Mesendoderm (in vitro differentiated cells): ENCODE measurements around the gene SMIM31.
A peak's percentile ranks its signal among the peaks of the same experiment; 100 is the strongest.

Experiments
- DNase-seq: peaks from one replicate; pipeline ENCODE4 v3.0.0; 2013
- H2AK5ac ChIP-seq: 2 replicates; pipeline ENCODE4 v1.6.1; 2013; ENCODE audit warnings: low read length, inconsistent platforms
- H2BK120ac ChIP-seq: 2 replicates; pipeline ENCODE4 v1.6.1; 2013; ENCODE audit warnings: low read depth, mild to moderate bottlenecking, low read length, moderate library complexity, mixed read lengths
- H2BK15ac ChIP-seq: replicated peaks from 2 replicates; pipeline ENCODE4 v1.6.1; 2013; ENCODE audit warnings: low read depth, mild to moderate bottlenecking, moderate library complexity
- H2BK5ac ChIP-seq: 2 replicates; pipeline ENCODE4 v1.6.1; 2013; ENCODE audit warnings: low read length, inconsistent platforms
- H3K18ac ChIP-seq: 2 replicates; pipeline ENCODE4 v1.6.1; 2013; ENCODE audit warnings: mild to moderate bottlenecking, low read length, mixed read lengths
- H3K23ac ChIP-seq: one replicate; pipeline ENCODE4 v1.6.1; 2013; ENCODE audit warnings: low read length
- H3K27ac ChIP-seq: 2 replicates; pipeline ENCODE4 v1.5.1; 2013; ENCODE audit warnings: low read depth, mild to moderate bottlenecking, inconsistent platforms, low read length, moderate library complexity
- H3K27me3 ChIP-seq: 2 replicates; pipeline ENCODE4 v1.6.1; 2013; ENCODE audit warnings: low read length, control low read depth, mild to moderate bottlenecking, inconsistent platforms; ENCODE audit not compliant: insufficient read depth, poor library complexity
- H3K36me3 ChIP-seq: 2 replicates; pipeline ENCODE4 v1.6.1; 2013; ENCODE audit warnings: low read length, inconsistent platforms; ENCODE audit not compliant: control insufficient read depth, insufficient read depth
- H3K4ac ChIP-seq: one replicate; pipeline ENCODE4 v1.6.1; 2013; ENCODE audit warnings: low read depth, mild to moderate bottlenecking, low read length, moderate library complexity
- H3K4me1 ChIP-seq: 2 replicates; pipeline ENCODE4 v1.6.1; 2013; ENCODE audit warnings: low read depth, low read length, inconsistent platforms; ENCODE audit not compliant: control insufficient read depth
- H3K4me2 ChIP-seq: 2 replicates; pipeline ENCODE4 v1.6.1; 2013; ENCODE audit warnings: low read length
- H3K4me3 ChIP-seq: 2 replicates; pipeline ENCODE4 v1.5.1; 2013; ENCODE audit warnings: mild to moderate bottlenecking, low read length
- H3K56ac ChIP-seq: one replicate; pipeline ENCODE4 v1.6.1; 2013; ENCODE audit warnings: low read length
- H3K79me1 ChIP-seq: 2 replicates; pipeline ENCODE4 v1.6.1; 2013; ENCODE audit warnings: low read length, inconsistent platforms
- H3K79me2 ChIP-seq: 2 replicates; pipeline ENCODE4 v1.6.1; 2013; ENCODE audit warnings: mild to moderate bottlenecking, low read length; ENCODE audit not compliant: control insufficient read depth, insufficient read depth
- H3K9ac ChIP-seq: 2 replicates; pipeline ENCODE4 v1.6.1; 2013; ENCODE audit warnings: low read length, inconsistent platforms
- H4K5ac ChIP-seq: one replicate; pipeline ENCODE4 v1.6.1; 2013; ENCODE audit warnings: low read length
- H4K8ac ChIP-seq: one replicate; pipeline ENCODE4 v1.6.1; 2013; ENCODE audit warnings: low read depth, mild to moderate bottlenecking, control low read depth, low read length, moderate library complexity
- WGBS: extraction: QIAGEN DNeasy Blood & Tissue Kit; methylation state at CpG from one replicate; pipeline ENCODE4 v1.1.7; 2013; ENCODE audit warnings: low lambda C conversion rate, missing lambda C conversion rate; ENCODE audit not compliant: insufficient coverage; ENCODE audit errors: extremely low coverage; 5-methylcytosine and 5-hydroxymethylcytosine counted together

Gene SMIM31

DNA sequence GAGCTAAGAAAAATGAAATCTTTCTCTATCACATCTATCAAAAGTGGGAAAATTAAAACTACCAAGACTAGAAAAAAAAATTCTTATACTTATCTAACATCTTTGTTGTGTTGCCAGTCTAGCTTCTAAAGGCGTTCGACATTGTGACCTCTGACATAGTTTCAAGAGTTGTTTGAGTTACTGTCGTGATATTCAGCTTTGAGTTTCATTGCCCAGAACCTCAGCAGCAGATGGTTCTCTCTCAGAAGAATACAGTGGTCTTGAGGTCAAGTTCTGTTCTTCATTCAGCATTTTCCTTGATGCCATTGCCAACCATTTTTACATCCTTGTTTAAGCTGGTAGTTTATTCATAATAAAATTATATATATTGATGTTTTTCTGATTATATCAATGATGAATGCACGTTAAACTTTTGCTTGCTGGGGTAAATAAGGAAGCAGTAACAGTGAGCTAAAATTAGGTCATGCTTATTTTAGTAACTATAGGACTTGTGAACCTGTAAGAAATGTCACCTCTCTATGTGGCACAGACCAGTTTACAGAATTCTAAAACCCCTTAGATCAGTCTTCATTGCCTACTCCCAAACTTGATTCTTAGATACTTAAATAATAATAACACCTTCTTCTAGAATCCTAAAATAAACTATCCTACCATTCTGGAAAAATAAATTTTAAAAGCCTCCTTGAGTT, 23.1 kb upstream of the SMIM31 start:
- Histone ChIP-seq H3K27ac (no peak overlapping the region), H3K23ac (no peak overlapping the region), H4K5ac (no peak overlapping the region), H3K4ac (no peak overlapping the region), H3K27me3 (no peaks in the 10 kb centered on the region), H3K4me3 (no peak overlapping the region), H3K18ac (no peak overlapping the region), H3K4me1 (no peaks in the 10 kb centered on the region), H3K79me2 (no peaks in the 10 kb centered on the region), H2BK5ac (no peak overlapping the region), H3K56ac (no peak overlapping the region), H2BK15ac (no peak overlapping the region), H4K8ac (no peak overlapping the region), H3K4me2 (no peak overlapping the region), H3K9ac (no peak overlapping the region), H3K36me3 (no peaks in the 10 kb centered on the region), H3K79me1 (no peaks in the 10 kb centered on the region), H2AK5ac (no peak overlapping the region), H2BK120ac (no peak overlapping the region)
- DNase-seq, result no peak
- no CpG with 5 or more reads among the region's 4 CpGs for WGBS

GRCh38 chr4:164731827-164732474, 22.0 kb upstream of the SMIM31 start:
- no peaks in the 10 kb centered on the region for H3K79me2 ChIP-seq
- no peaks in the 10 kb centered on the region for H3K36me3 ChIP-seq
- no peaks in the 10 kb centered on the region for H3K4me1 ChIP-seq
- no peak overlapping the region for H3K4me3 ChIP-seq
- WGBS, result no CpG with 5 or more reads among the region's 5 CpGs
- H4K8ac ChIP-seq, result no peak overlapping the region
- no peak overlapping the region for H2AK5ac ChIP-seq
- no peak overlapping the region for H3K27ac ChIP-seq
- peak; percentile 57 for DNase-seq
- H3K18ac ChIP-seq, result no peak overlapping the region
- no peak overlapping the region for H3K56ac ChIP-seq
- H2BK15ac ChIP-seq, result no peak overlapping the region
- H3K79me1 ChIP-seq, result no peaks in the 10 kb centered on the region
- no peak overlapping the region for H3K23ac ChIP-seq
- H3K4ac ChIP-seq, result no peak overlapping the region
- no peak overlapping the region for H3K4me2 ChIP-seq
- H2BK5ac ChIP-seq, result no peak overlapping the region
- H3K27me3 ChIP-seq, result no peaks in the 10 kb centered on the region
- H4K5ac ChIP-seq, result no peak overlapping the region
- no peak overlapping the region for H3K9ac ChIP-seq
- no peak overlapping the region for H2BK120ac ChIP-seq

DNA sequence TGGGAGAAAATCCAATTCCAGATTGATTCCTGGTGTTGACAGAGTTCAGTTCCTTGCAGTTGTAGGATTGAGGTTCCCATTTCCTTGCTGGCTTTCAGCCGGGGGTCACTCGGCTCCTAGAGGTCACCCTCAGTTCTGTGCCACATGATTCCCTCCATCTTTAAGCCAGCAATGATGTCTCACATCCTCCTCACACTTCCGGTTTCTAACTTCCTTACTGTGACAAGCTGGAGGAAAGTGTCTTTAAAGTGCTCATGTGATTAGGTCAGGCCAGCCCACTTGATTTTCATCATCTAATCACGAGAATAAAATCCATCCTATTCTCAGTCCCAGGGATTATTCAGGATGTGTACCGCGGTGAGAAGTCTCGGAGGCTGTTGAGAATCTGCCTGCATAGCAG, 19.4 kb upstream of the SMIM31 start:
- Histone ChIP-seq H3K4me1 (no peaks in the 10 kb centered on the region), H4K5ac (no peak overlapping the region), H3K4me3 (no peak overlapping the region), H3K4ac (no peak overlapping the region), H3K36me3 (no peaks in the 10 kb centered on the region), H2BK5ac (no peak overlapping the region), H2BK120ac (no peak overlapping the region), H2BK15ac (no peak overlapping the region), H3K9ac (no peak overlapping the region), H3K27ac (no peak overlapping the region), H3K79me2 (no peaks in the 10 kb centered on the region), H3K79me1 (no peaks in the 10 kb centered on the region), H3K23ac (no peak overlapping the region), H3K4me2 (no peak overlapping the region), H3K18ac (no peak overlapping the region), H2AK5ac (no peak overlapping the region), H3K56ac (no peak overlapping the region), H3K27me3 (no peaks in the 10 kb centered on the region), H4K8ac (no peak overlapping the region)
- WGBS, result no CpG with 5 or more reads among the region's 7 CpGs
- no peak for DNase-seq

- no peak overlapping the region for H3K27ac ChIP-seq
- no peak overlapping the region for H4K5ac ChIP-seq
- H2BK5ac ChIP-seq, result no peak overlapping the region
- H3K27me3 ChIP-seq, result no peaks in the 10 kb centered on the region
- H3K36me3 ChIP-seq, result no peaks in the 10 kb centered on the region
- no peaks in the 10 kb centered on the region for H3K79me2 ChIP-seq
- H4K8ac ChIP-seq, result no peak overlapping the region
- H3K79me1 ChIP-seq, result no peaks in the 10 kb centered on the region
- H3K4me2 ChIP-seq, result no peak overlapping the region
- no peak overlapping the region for H3K56ac ChIP-seq
- no peak overlapping the region for H3K23ac ChIP-seq
- no peak overlapping the region for H3K4ac ChIP-seq
- H2BK120ac ChIP-seq, result no peak overlapping the region
- H2BK15ac ChIP-seq, result no peak overlapping the region
- no peak for DNase-seq
- no peak overlapping the region for H3K18ac ChIP-seq
- H3K4me1 ChIP-seq, result no peaks in the 10 kb centered on the region
- H2AK5ac ChIP-seq, result no peak overlapping the region
- WGBS, result no CpG with 5 or more reads among the region's 3 CpGs
- no peak overlapping the region for H3K9ac ChIP-seq
- no peak overlapping the region for H3K4me3 ChIP-seq
Measured at GRCh38 chr4:164748375-164748774, 5.6 kb upstream of the SMIM31 start.

DNA sequence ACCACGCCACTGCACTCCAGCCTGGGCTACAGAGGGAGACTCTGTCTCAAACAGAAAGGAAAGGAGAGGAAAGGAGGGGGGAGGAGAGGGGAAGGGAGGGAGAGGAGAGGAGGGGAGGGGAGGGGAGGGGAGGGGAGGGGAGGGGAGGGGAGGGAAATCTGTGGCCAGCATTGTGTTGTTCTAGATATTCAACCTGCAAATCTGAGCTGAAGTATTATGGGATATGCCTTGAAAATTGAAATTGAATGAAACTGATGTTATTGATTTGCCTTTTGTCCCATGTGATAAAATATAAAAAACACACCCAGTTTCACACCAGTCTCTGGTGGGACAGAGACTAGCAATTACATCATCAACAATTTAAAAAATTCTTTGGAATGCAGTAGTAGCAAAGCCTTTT, 1.5 kb downstream of the SMIM31 start:
- H2BK5ac ChIP-seq, result no peak overlapping the region
- no peak overlapping the region for H4K8ac ChIP-seq
- H3K27me3 ChIP-seq, result no peaks in the 10 kb centered on the region
- no peak overlapping the region for H3K4me3 ChIP-seq
- no peak overlapping the region for H3K27ac ChIP-seq
- no CpG with 5 or more reads among the region's 1 CpG for WGBS
- no peak overlapping the region for H3K23ac ChIP-seq
- H3K79me2 ChIP-seq, result no peaks in the 10 kb centered on the region
- H3K36me3 ChIP-seq, result no peaks in the 10 kb centered on the region
- no peak overlapping the region for H2BK120ac ChIP-seq
- H3K4me2 ChIP-seq, result no peak overlapping the region
- no peaks in the 10 kb centered on the region for H3K4me1 ChIP-seq
- no peak overlapping the region for H2AK5ac ChIP-seq
- H2BK15ac ChIP-seq, result no peak overlapping the region
- DNase-seq, result no peak
- no peak overlapping the region for H3K4ac ChIP-seq
- H3K9ac ChIP-seq, result no peak overlapping the region
- no peaks in the 10 kb centered on the region for H3K79me1 ChIP-seq
- H4K5ac ChIP-seq, result no peak overlapping the region
- no peak overlapping the region for H3K56ac ChIP-seq
- H3K18ac ChIP-seq, result no peak overlapping the region

GRCh38 chr4:164756686-164757085, 2.8 kb downstream of the SMIM31 start:
- H3K9ac ChIP-seq, result no peak overlapping the region
- no peaks in the 10 kb centered on the region for H3K27me3 ChIP-seq
- no peak for DNase-seq
- H4K5ac ChIP-seq, result no peak overlapping the region
- no peak overlapping the region for H3K4me2 ChIP-seq
- no peak overlapping the region for H2BK5ac ChIP-seq
- no peak overlapping the region for H2AK5ac ChIP-seq
- no peak overlapping the region for H3K4me3 ChIP-seq
- H3K79me2 ChIP-seq, result no peaks in the 10 kb centered on the region
- no peaks in the 10 kb centered on the region for H3K79me1 ChIP-seq
- H3K18ac ChIP-seq, result no peak overlapping the region
- no peak overlapping the region for H2BK120ac ChIP-seq
- H3K4me1 ChIP-seq, result no peaks in the 10 kb centered on the region
- H3K23ac ChIP-seq, result no peak overlapping the region
- H4K8ac ChIP-seq, result no peak overlapping the region
- no peak overlapping the region for H3K4ac ChIP-seq
- WGBS, result no CpG with 5 or more reads among the region's 2 CpGs
- H3K56ac ChIP-seq, result no peak overlapping the region
- H3K36me3 ChIP-seq, result no peaks in the 10 kb centered on the region
- no peak overlapping the region for H2BK15ac ChIP-seq
- no peak overlapping the region for H3K27ac ChIP-seq
